ENCODE measurements around the gene SLC7A1. TPM values are rescaled to one million over a fixed set of nuclear protein-coding genes. Genes with fewer than 3 reads are reported as not detected.

Gene SLC7A1
- total RNA-seq, 1 donor from 2014 or later, result 42.4 TPM

DNA sequence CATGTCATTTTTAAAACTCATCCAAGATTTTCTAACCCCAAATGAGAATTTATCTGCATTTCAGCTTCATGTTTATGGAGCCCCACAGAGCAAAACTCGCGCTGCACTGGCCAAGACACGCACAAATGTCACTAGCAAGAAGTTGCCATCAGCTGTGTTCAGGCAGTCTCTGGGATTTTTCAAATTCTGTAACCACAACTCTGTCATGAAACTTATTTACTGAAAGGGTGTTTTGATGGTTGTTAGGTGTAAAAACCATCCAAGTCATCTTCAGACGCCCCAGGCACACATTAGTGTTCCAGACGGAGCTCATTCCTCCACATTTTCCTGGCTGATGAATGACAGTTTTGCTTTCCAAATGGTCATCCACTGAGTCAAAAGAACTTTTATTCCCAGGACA, 63.4 kb downstream of the SLC7A1 start:
- Histone ChIP-seq H3K4me3 (ENCODE audit: low read depth, low read length) (no peak overlapping the region), H3K36me3 (ENCODE audit: control insufficient read depth, insufficient read depth, low read length) (peaks cover 54% of the 10 kb centered on the region), H3K27me3 (ENCODE audit: control insufficient read depth, insufficient read depth, low read length) (no peaks in the 10 kb centered on the region)
- FAIRE-seq, result no peak
- TF ChIP-seq, protein P1, sequence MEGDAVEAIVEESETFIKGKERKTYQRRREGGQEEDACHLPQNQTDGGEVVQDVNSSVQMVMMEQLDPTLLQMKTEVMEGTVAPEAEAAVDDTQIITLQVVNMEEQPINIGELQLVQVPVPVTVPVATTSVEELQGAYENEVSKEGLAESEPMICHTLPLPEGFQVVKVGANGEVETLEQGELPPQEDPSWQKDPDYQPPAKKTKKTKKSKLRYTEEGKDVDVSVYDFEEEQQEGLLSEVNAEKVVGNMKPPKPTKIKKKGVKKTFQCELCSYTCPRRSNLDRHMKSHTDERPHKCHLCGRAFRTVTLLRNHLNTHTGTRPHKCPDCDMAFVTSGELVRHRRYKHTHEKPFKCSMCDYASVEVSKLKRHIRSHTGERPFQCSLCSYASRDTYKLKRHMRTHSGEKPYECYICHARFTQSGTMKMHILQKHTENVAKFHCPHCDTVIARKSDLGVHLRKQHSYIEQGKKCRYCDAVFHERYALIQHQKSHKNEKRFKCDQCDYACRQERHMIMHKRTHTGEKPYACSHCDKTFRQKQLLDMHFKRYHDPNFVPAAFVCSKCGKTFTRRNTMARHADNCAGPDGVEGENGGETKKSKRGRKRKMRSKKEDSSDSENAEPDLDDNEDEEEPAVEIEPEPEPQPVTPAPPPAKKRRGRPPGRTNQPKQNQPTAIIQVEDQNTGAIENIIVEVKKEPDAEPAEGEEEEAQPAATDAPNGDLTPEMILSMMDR (IDR thresholded peaks at IDR 0.05; ENCODE audit: insufficient read depth, low read length, severe bottlenecking), result no peak
- no peak for DNase-seq (ENCODE audit: low read depth)

GRCh38 chr13:29530901-29531300, 64.6 kb downstream of the SLC7A1 start:
- Histone ChIP-seq H3K36me3 (ENCODE audit: control insufficient read depth, insufficient read depth, low read length) (peaks cover 52% of the 10 kb centered on the region), H3K27me3 (ENCODE audit: control insufficient read depth, insufficient read depth, low read length) (no peaks in the 10 kb centered on the region), H3K4me3 (ENCODE audit: low read depth, low read length) (no peak overlapping the region)
- DNase-seq (ENCODE audit: low read depth) (no peak), FAIRE-seq (no peak)
- TF ChIP-seq, protein P1 (IDR thresholded peaks at IDR 0.05; ENCODE audit: insufficient read depth, low read length, severe bottlenecking), result no peak

- Histone ChIP-seq H3K36me3 (ENCODE audit: control insufficient read depth, insufficient read depth, low read length) (peaks cover 53% of the 10 kb centered on the region), H3K4me3 (ENCODE audit: low read depth, low read length) (no peak overlapping the region), H3K27me3 (ENCODE audit: control insufficient read depth, insufficient read depth, low read length) (no peaks in the 10 kb centered on the region)
- FAIRE-seq (no peak), DNase-seq (ENCODE audit: low read depth) (no peak)
- TF ChIP-seq, protein P1 (IDR thresholded peaks at IDR 0.05; ENCODE audit: insufficient read depth, low read length, severe bottlenecking), result no peak
Measured at GRCh38 chr13:29529754-29530153, 65.7 kb downstream of the SLC7A1 start.

DNA sequence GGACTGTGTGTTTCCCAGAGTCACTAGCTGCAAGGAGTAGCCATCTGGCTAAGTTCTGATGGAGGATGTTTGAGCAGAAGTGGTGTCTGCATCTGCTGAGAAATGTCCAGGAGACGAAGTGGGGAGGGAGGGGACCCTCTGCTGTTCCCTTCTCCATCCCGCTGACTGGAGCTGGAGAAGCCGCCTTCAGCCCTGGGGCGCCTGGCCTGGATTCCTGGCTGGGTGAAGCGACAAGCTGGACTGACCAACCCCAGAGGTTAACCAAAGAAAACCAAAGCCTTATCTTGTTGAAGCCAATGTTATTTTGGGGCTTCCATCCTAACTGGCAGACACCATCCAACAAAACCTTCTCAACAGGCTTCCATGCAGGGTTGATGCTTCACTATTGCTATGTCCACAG, 67.6 kb downstream of the SLC7A1 start:
- Histone ChIP-seq H3K27me3 (ENCODE audit: control insufficient read depth, insufficient read depth, low read length) (no peaks in the 10 kb centered on the region), H3K36me3 (ENCODE audit: control insufficient read depth, insufficient read depth, low read length) (peaks cover 47% of the 10 kb centered on the region)
- FAIRE-seq, result no peak

GRCh38 chr13:29527511-29527910, 68.0 kb downstream of the SLC7A1 start:
- H3K27me3 ChIP-seq (ENCODE audit: control insufficient read depth, insufficient read depth, low read length), result no peaks in the 10 kb centered on the region
- no peak for DNase-seq (ENCODE audit: low read depth)
- FAIRE-seq, result no peak
- no peak overlapping the region for H3K4me3 ChIP-seq (ENCODE audit: low read depth, low read length)
- peaks cover 44% of the 10 kb centered on the region for H3K36me3 ChIP-seq (ENCODE audit: control insufficient read depth, insufficient read depth, low read length)
- TF ChIP-seq, protein P1 (IDR thresholded peaks at IDR 0.05; ENCODE audit: insufficient read depth, low read length, severe bottlenecking), result no peak

More for the DNA sequence above, 67.6 kb downstream of the SLC7A1 start:
- DNase-seq (ENCODE audit: low read depth), result no peak
- no peak overlapping the region for H3K4me3 ChIP-seq (ENCODE audit: low read depth, low read length)
- TF ChIP-seq, protein P1 (IDR thresholded peaks at IDR 0.05; ENCODE audit: insufficient read depth, low read length, severe bottlenecking), result no peak

DNA sequence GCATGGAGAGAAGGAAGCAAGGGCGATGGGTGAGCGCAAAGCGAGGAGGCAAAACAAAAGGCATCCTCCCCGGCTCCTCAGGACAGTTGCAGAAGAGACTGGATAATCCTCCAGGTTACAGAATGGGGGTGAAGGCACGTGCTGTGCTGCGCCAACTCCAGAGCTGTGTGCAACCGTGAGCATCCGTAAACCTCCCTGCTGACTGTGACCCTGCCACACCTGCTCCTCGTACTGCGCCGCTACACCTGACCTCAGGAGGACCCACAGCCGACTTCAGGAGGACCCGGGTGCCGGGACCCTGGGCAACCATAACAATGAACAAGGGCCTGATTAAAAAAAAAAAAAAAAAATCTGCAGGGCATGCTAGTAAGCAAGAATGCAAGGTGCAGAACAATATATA, 68.7 kb downstream of the SLC7A1 start:
- TF ChIP-seq, protein P1 (IDR thresholded peaks at IDR 0.05; ENCODE audit: insufficient read depth, low read length, severe bottlenecking), result no peak
- H3K36me3 ChIP-seq (ENCODE audit: control insufficient read depth, insufficient read depth, low read length), result peaks cover 45% of the 10 kb centered on the region
- H3K27me3 ChIP-seq (ENCODE audit: control insufficient read depth, insufficient read depth, low read length), result no peaks in the 10 kb centered on the region
- DNase-seq (ENCODE audit: low read depth) (no peak), FAIRE-seq (no peak)
- no peak overlapping the region for H3K4me3 ChIP-seq (ENCODE audit: low read depth, low read length)
